ENCODE measurements around the gene MACROD2.
"Not testable (repeated sequence)": the region's sequence is repeated elsewhere in the genome, so short reads cannot be mapped to it uniquely, and the experiment has no call there.

The MACROD2 gene

GRCh38 chr20:14259689-14260088 is 264.4 kb downstream of the MACROD2 start:
- DNase-seq (ENCODE audit: low read depth in 1 of 2, low spot score in 1 of 2) = no peak

- no peak for DNase-seq (ENCODE audit: low read depth in 1 of 2, low spot score in 1 of 2)
These were observed 265.1 kb downstream of the MACROD2 start for GRCh38 chr20:14260367-14260766.

- DNase-seq (ENCODE audit: low read depth in 1 of 2, low spot score in 1 of 2) = no peak
These were observed 269.6 kb downstream of the MACROD2 start for GRCh38 chr20:14264869-14265268.

- no peak for DNase-seq (ENCODE audit: low read depth in 1 of 2, low spot score in 1 of 2)
These were observed 270.9 kb downstream of the MACROD2 start for GRCh38 chr20:14266246-14266645.

- not testable (repeated sequence) for DNase-seq (ENCODE audit: low read depth in 1 of 2, low spot score in 1 of 2)
These were observed 275.4 kb downstream of the MACROD2 start for GRCh38 chr20:14270751-14271150.

GRCh38 chr20:14282140-14282539 is 286.8 kb downstream of the MACROD2 start:
- DNase-seq (ENCODE audit: low read depth in 1 of 2, low spot score in 1 of 2) = no peak

- no peak for DNase-seq (ENCODE audit: low read depth in 1 of 2, low spot score in 1 of 2)
These were observed 289.1 kb downstream of the MACROD2 start for GRCh38 chr20:14284443-14284842.

GRCh38 chr20:14288341-14289330 is 293.3 kb downstream of the MACROD2 start:
- DNase-seq (ENCODE audit: low read depth in 1 of 2, low spot score in 1 of 2) = no peak

GRCh38 chr20:14291502-14291901 is 296.2 kb downstream of the MACROD2 start:
- DNase-seq (ENCODE audit: low read depth in 1 of 2, low spot score in 1 of 2) = no peak

- DNase-seq (ENCODE audit: low read depth in 1 of 2, low spot score in 1 of 2) = no peak
These were observed 299.9 kb downstream of the MACROD2 start for GRCh38 chr20:14295238-14295637.

GRCh38 chr20:14295770-14296309 is 300.5 kb downstream of the MACROD2 start:
- DNase-seq (ENCODE audit: low read depth in 1 of 2, low spot score in 1 of 2) = no peak

GRCh38 chr20:14299831-14300230 is 304.5 kb downstream of the MACROD2 start:
- no peak for DNase-seq (ENCODE audit: low read depth in 1 of 2, low spot score in 1 of 2)

- no peak for DNase-seq (ENCODE audit: low read depth in 1 of 2, low spot score in 1 of 2)
These were observed 307.8 kb downstream of the MACROD2 start for GRCh38 chr20:14303106-14303505.

GRCh38 chr20:14303651-14304050 is 308.3 kb downstream of the MACROD2 start:
- no peak for DNase-seq (ENCODE audit: low read depth in 1 of 2, low spot score in 1 of 2)

GRCh38 chr20:14304472-14304871 is 309.2 kb downstream of the MACROD2 start:
- DNase-seq (ENCODE audit: low read depth in 1 of 2, low spot score in 1 of 2) = no peak

- no peak for DNase-seq (ENCODE audit: low read depth in 1 of 2, low spot score in 1 of 2)
These were observed 312.6 kb downstream of the MACROD2 start for GRCh38 chr20:14307956-14308355.

GRCh38 chr20:14310977-14311627 is 315.8 kb downstream of the MACROD2 start:
- DNase-seq (ENCODE audit: low read depth in 1 of 2, low spot score in 1 of 2) = no peak

- no peak for DNase-seq (ENCODE audit: low read depth in 1 of 2, low spot score in 1 of 2)
These were observed 316.7 kb downstream of the MACROD2 start for GRCh38 chr20:14312001-14312400.

GRCh38 chr20:14313341-14314020 is 318.2 kb downstream of the MACROD2 start:
- no peak for DNase-seq (ENCODE audit: low read depth in 1 of 2, low spot score in 1 of 2)

- no peak for DNase-seq (ENCODE audit: low read depth in 1 of 2, low spot score in 1 of 2)
These were observed 324.4 kb downstream of the MACROD2 start for GRCh38 chr20:14319704-14320103.

GRCh38 chr20:14331646-14332045 is 336.3 kb downstream of the MACROD2 start:
- DNase-seq (ENCODE audit: low read depth in 1 of 2, low spot score in 1 of 2) = no peak
